DOHH2 (cell line): ENCODE results near the gene GPRC5D.

ENCODE experiments used
- H3F3A ChIP-seq: fragments of 200-600 bp; sonication (generic), shearing (Covaris generic); 2 replicates; pipeline ENCODE4 v1.6.0; 2016; ENCODE audit warnings: antibody characterized with exemption, mild to moderate bottlenecking; ENCODE audit not compliant: control insufficient read depth, insufficient read depth
- H3K27ac ChIP-seq: fragments of 200-600 bp; sonication (generic); 2 replicates; pipeline ENCODE4 v1.5.1; 2014; ENCODE audit warnings: low read depth, mild to moderate bottlenecking, low read length, moderate library complexity
- H3K27me3 ChIP-seq: fragments of 200-600 bp; sonication (generic); 2 replicates; pipeline ENCODE4 v1.6.1; 2014; ENCODE audit warnings: mild to moderate bottlenecking, low read length, mixed read lengths; ENCODE audit not compliant: control insufficient read depth
- H3K36me3 ChIP-seq: fragments of 200-600 bp; sonication (generic); 2 replicates; pipeline ENCODE4 v1.6.1; 2014; ENCODE audit warnings: mild to moderate bottlenecking, low read length, moderate library complexity, mixed read lengths; ENCODE audit not compliant: control insufficient read depth
- H3K4me1 ChIP-seq: fragments of 200-600 bp; sonication (generic); 2 replicates; pipeline ENCODE4 v1.6.1; 2014; ENCODE audit warnings: mild to moderate bottlenecking, low read length, mixed read lengths; ENCODE audit not compliant: control insufficient read depth
- H3K4me2 ChIP-seq: fragments of 200-600 bp; sonication (generic); 2 replicates; pipeline ENCODE4 v1.6.0; 2014; ENCODE audit warnings: mild to moderate bottlenecking, low read length, moderate library complexity
- H3K4me3 ChIP-seq: fragments of 200-600 bp; sonication (generic); 2 replicates; pipeline ENCODE4 v1.5.1; 2014; ENCODE audit warnings: mild to moderate bottlenecking, low read length, mixed read lengths
- H3K79me2 ChIP-seq: fragments of 200-600 bp; sonication (generic); 2 replicates; pipeline ENCODE4 v1.6.1; 2014; ENCODE audit warnings: mild to moderate bottlenecking, low read length, mixed read lengths; ENCODE audit not compliant: control insufficient read depth
- H3K9me2 ChIP-seq: fragments of 200-600 bp; sonication (generic); replicated peaks from 2 replicates; pipeline ENCODE4 v1.6.1; 2014; ENCODE audit warnings: mild to moderate bottlenecking, low read length, mixed read lengths; ENCODE audit not compliant: control insufficient read depth
- H3K9me3 ChIP-seq: fragments of 200-600 bp; sonication (generic); 2 replicates; pipeline ENCODE4 v1.6.1; 2014; ENCODE audit warnings: antibody characterized with exemption, low read length, mixed read lengths; ENCODE audit not compliant: control insufficient read depth, insufficient read depth
- H4K20me1 ChIP-seq: fragments of 200-600 bp; sonication (generic); 2 replicates; pipeline ENCODE4 v1.6.0; 2014; ENCODE audit warnings: low read depth, mild to moderate bottlenecking, antibody characterized with exemption, low read length, moderate library complexity; ENCODE audit not compliant: control insufficient read depth, insufficient read depth
- CTCF ChIP-seq: fragments of 200-600 bp; sonication (generic); IDR thresholded peaks from one replicate; pipeline ENCODE4 v1.5.1; 2014; ENCODE audit warnings: antibody characterized with exemption, mild to moderate bottlenecking, low read depth, low read length; ENCODE audit not compliant: poor library complexity, severe bottlenecking
- EZH2phosphoT487 ChIP-seq: fragments of 200-600 bp; sonication (generic); IDR thresholded peaks from 2 replicates; pipeline ENCODE4 v1.6.1; 2017; ENCODE audit warnings: borderline replicate concordance, mild to moderate bottlenecking, antibody characterized with exemption, low read length, moderate library complexity, mixed read lengths

The GPRC5D gene

GRCh38 chr12:12898911-12899511 lies 53.0 kb downstream of the GPRC5D start:
- H3K79me2 ChIP-seq, result no peaks in the 10 kb centered on the region

GRCh38 chr12:12898136-12898717 lies 53.7 kb downstream of the GPRC5D start:
- Histone ChIP-seq H3K4me3 (no peak overlapping the region), H3K9me2 (no peaks in the 10 kb centered on the region), H3K4me1 (no peaks in the 10 kb centered on the region), H3K9me3 (no peaks in the 10 kb centered on the region), H4K20me1 (no peaks in the 10 kb centered on the region), H3K36me3 (no peaks in the 10 kb centered on the region), H3F3A (no peaks in the 10 kb centered on the region), H3K27me3 (peaks cover 19% of the 10 kb centered on the region), H3K27ac (no peak overlapping the region), H3K79me2 (no peaks in the 10 kb centered on the region), H3K4me2 (no peak overlapping the region)
- no peak for TF ChIP-seq CTCF
- no peak for TF ChIP-seq EZH2phosphoT487

More at GRCh38 chr12:12898911-12899511, 53.0 kb downstream of the GPRC5D start:
- Histone ChIP-seq H3K4me2 (no peak overlapping the region), H3K27ac (no peak overlapping the region), H3F3A (no peaks in the 10 kb centered on the region), H3K4me3 (no peak overlapping the region), H3K9me2 (no peaks in the 10 kb centered on the region), H3K4me1 (no peaks in the 10 kb centered on the region), H3K36me3 (no peaks in the 10 kb centered on the region), H4K20me1 (no peaks in the 10 kb centered on the region), H3K9me3 (no peaks in the 10 kb centered on the region), H3K27me3 (peaks cover 19% of the 10 kb centered on the region)
- TF ChIP-seq EZH2phosphoT487 (no peak), CTCF (no peak)

- TF ChIP-seq EZH2phosphoT487, result no peak
- no peak for TF ChIP-seq CTCF
- no peaks in the 10 kb centered on the region for H3K36me3 ChIP-seq
- no peak overlapping the region for H3K27ac ChIP-seq
- no peaks in the 10 kb centered on the region for H3K9me3 ChIP-seq
- H3K27me3 ChIP-seq, result peaks cover 27% of the 10 kb centered on the region
- no peak overlapping the region for H3K4me2 ChIP-seq
- H3F3A ChIP-seq, result no peaks in the 10 kb centered on the region
- no peaks in the 10 kb centered on the region for H3K4me1 ChIP-seq
- no peaks in the 10 kb centered on the region for H3K9me2 ChIP-seq
- H3K79me2 ChIP-seq, result no peaks in the 10 kb centered on the region
- no peak overlapping the region for H3K4me3 ChIP-seq
- no peaks in the 10 kb centered on the region for H4K20me1 ChIP-seq
These were observed 54.7 kb downstream of the GPRC5D start for GRCh38 chr12:12897302-12897701.
